ENCODE results near the gene IL32.
"Not testable (repeated sequence)": the region's sequence is repeated elsewhere in the genome, so short reads cannot be mapped to it uniquely, and the experiment has no call there.

- not testable (repeated sequence) for TF ChIP-seq CTCF, POLR2AphosphoS5 (IDR thresholded peaks at IDR 0.05)
Observed at GRCh38 chr16:3081957-3082356, 16.5 kb downstream of the IL32 start.

All from gastroesophageal sphincter (tissue), 3 donors.